MM.1S (cell line): ENCODE results near the gene DCDC2C.

Experiments
- EZH2 ChIP-seq: fragments of 300-600 bp; sonication (generic); optimal IDR thresholded peaks from 2 replicates; pipeline ENCODE3; 2017; ENCODE audit warnings: low read depth, mild to moderate bottlenecking, antibody characterized with exemption, low read length, mixed read lengths
- EZH2phosphoT487 ChIP-seq: fragments of 300-600 bp; sonication (generic); IDR thresholded peaks from 2 replicates; pipeline ENCODE4 v1.6.1; 2018; ENCODE audit warnings: antibody characterized with exemption, low read length
- TF ChIP-seq, protein P1 (sequence below): fragments of 300-600 bp; sonication (generic); IDR thresholded peaks from 2 replicates; pipeline ENCODE4 v1.5.1; 2016; ENCODE audit warnings: antibody characterized with exemption, low read length, mixed read lengths

DNA sequence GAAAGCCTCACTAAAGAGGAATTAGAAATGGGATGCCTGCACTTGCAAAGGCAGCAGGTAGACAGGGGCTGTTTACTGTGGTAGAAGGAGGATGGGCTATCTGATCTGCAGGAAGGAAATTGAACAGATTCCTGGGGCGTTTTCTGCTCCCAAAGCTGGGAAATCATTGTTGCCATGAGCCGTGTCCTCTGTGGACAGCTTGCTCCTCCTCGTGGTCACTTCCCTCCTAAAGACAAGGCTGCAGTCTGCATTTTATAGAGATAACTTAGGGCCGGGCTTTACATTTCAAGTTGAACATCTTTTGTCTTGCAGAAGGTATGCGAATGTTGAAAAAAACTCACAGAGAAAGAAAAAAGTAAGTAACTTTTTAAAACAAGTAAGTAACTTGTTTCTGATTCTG, 50.9 kb downstream of the DCDC2C start:
- TF ChIP-seq, protein P1, sequence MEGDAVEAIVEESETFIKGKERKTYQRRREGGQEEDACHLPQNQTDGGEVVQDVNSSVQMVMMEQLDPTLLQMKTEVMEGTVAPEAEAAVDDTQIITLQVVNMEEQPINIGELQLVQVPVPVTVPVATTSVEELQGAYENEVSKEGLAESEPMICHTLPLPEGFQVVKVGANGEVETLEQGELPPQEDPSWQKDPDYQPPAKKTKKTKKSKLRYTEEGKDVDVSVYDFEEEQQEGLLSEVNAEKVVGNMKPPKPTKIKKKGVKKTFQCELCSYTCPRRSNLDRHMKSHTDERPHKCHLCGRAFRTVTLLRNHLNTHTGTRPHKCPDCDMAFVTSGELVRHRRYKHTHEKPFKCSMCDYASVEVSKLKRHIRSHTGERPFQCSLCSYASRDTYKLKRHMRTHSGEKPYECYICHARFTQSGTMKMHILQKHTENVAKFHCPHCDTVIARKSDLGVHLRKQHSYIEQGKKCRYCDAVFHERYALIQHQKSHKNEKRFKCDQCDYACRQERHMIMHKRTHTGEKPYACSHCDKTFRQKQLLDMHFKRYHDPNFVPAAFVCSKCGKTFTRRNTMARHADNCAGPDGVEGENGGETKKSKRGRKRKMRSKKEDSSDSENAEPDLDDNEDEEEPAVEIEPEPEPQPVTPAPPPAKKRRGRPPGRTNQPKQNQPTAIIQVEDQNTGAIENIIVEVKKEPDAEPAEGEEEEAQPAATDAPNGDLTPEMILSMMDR, result no peak
- no peak for TF ChIP-seq EZH2
- no peak for TF ChIP-seq EZH2phosphoT487
